Stimulated activated CD4-positive, alpha-beta T cell treated with anti-CD3 and anti-CD28 coated beads, Interleukin-4, amount 100 ng/mL, for 24 hours (primary cell): ENCODE measurements around the gene EEF1AKMT4.
A peak's percentile ranks its signal among the peaks of the same experiment; 100 is the strongest.

Experiments
- DNase-seq: peaks from one replicate; pipeline ENCODE4 v3.0.0-alpha.2; 2020

Gene EEF1AKMT4

GRCh38 chr3:184236033-184236410, 13.4 kb upstream of the EEF1AKMT4 start:
- DNase-seq, result no peak

GRCh38 chr3:184236636-184237035, 12.8 kb upstream of the EEF1AKMT4 start:
- DNase-seq, result no peak

GRCh38 chr3:184237211-184237610, 12.3 kb upstream of the EEF1AKMT4 start:
- DNase-seq, result no peak

GRCh38 chr3:184237807-184238206, 11.7 kb upstream of the EEF1AKMT4 start:
- no peak for DNase-seq

- no peak for DNase-seq
These were observed 11.1 kb upstream of the EEF1AKMT4 start for GRCh38 chr3:184238246-184238818.

- DNase-seq, result no peak
These were observed 10.3 kb upstream of the EEF1AKMT4 start for GRCh38 chr3:184239221-184239620.

- DNase-seq, result no peak
These were observed 9.8 kb upstream of the EEF1AKMT4 start for GRCh38 chr3:184239708-184240107.

GRCh38 chr3:184240384-184241140, 8.9 kb upstream of the EEF1AKMT4 start:
- DNase-seq, result no peak

- no peak for DNase-seq
These were observed 8.4 kb upstream of the EEF1AKMT4 start for GRCh38 chr3:184241141-184241446.

- no peak for DNase-seq
These were observed 7.8 kb upstream of the EEF1AKMT4 start for GRCh38 chr3:184241447-184242296.

- DNase-seq, result no peak
These were observed 7.2 kb upstream of the EEF1AKMT4 start for GRCh38 chr3:184242297-184242685.

- peak; percentile 90 for DNase-seq
These were observed 739 bp upstream of the EEF1AKMT4 start, which contains the start of gene ALG3 for GRCh38 chr3:184248454-184249411. ALG3 (minus strand) TSS chr3:184248962; CDS start chr3:184248940, 22 bp downstream.

- DNase-seq, result peak; percentile 93
These were observed 826 bp downstream of the EEF1AKMT4 start for GRCh38 chr3:184250167-184250828.

GRCh38 chr3:184255291-184256039, 6.0 kb downstream of the EEF1AKMT4 start:
- DNase-seq, result peak; percentile 33

GRCh38 chr3:184257083-184257915, 7.8 kb downstream of the EEF1AKMT4 start:
- DNase-seq, result no peak

GRCh38 chr3:184258926-184259325, 9.5 kb downstream of the EEF1AKMT4 start:
- no peak for DNase-seq

- no peak for DNase-seq
These were observed 10.0 kb downstream of the EEF1AKMT4 start for GRCh38 chr3:184259396-184259877.

- no peak for DNase-seq
These were observed 10.6 kb downstream of the EEF1AKMT4 start for GRCh38 chr3:184259878-184260723.

GRCh38 chr3:184260724-184261269, 11.3 kb downstream of the EEF1AKMT4 start:
- DNase-seq, result no peak
